ENCODE measurements around the gene CCDC77. TPM values are rescaled to one million over a fixed set of nuclear protein-coding genes. Genes with fewer than 3 reads are reported as not detected.
A peak's percentile ranks its signal among the peaks of the same experiment; 100 is the strongest.

CCDC77 gene
- total and polyA plus RNA-seq, 3 experiments from 2014 or later, result 5.9 to 14.7 (median 14.0) TPM

GRCh38 chr12:462936-463705 is 61.7 kb downstream of the CCDC77 start:
- H3K27me3 Mint-ChIP-seq, result peaks cover 0 to 5% of the 10 kb centered on the region in 2 donors
- Histone ChIP-seq H3K27me3 (ENCODE audit: insufficient read depth, low read length, poor library complexity, severe bottlenecking) (no peaks in the 10 kb centered on the region), H3K4me3 (ENCODE audit: low read length) (no peak overlapping the region), H3K4me1 (ENCODE audit: insufficient read depth, low read length) (no peaks in the 10 kb centered on the region), H3K9me3 (ENCODE audit: low read length) (no peaks in the 10 kb centered on the region), H3K36me3 (ENCODE audit: insufficient read depth, low read length) (no peaks in the 10 kb centered on the region), H3K27ac (ENCODE audit: low read depth, low read length) (no peak overlapping the region)
- ChIA-PET CTCF (interaction anchor here (2.0 to 4.3 kb wide), 3 partner anchors 9 to 84 kb away, joined by 8 to 27 read pairs (median 12); no protein-coding TSS in a partner anchor), POLR2A (no interaction called here)
- H3K4me1 Mint-ChIP-seq, result peaks cover 40 to 53% (median 44%) of the 10 kb centered on the region in 3 donors
- peak in 1 of 5 donors; percentile 30 for DNase-seq
- peak overlapping the region in 5 of 8 donors; percentile 13 to 80 (median 27) for H3K27ac Mint-ChIP-seq
- no peaks in the 10 kb centered on the region for H3K9me3 Mint-ChIP-seq
- peaks cover 0 to 2% (median 0%) of the 10 kb centered on the region in 3 donors for H3K36me3 Mint-ChIP-seq
- H3K4me3 Mint-ChIP-seq, result peak overlapping the region in 6 of 7 donors; percentile 1 to 89 (median 38)

- H3K9me3 ChIP-seq (ENCODE audit: low read length), result no peaks in the 10 kb centered on the region
- no peaks in the 10 kb centered on the region for H3K4me1 ChIP-seq (ENCODE audit: insufficient read depth, low read length)
- no peak for DNase-seq
- no peaks in the 10 kb centered on the region for H3K36me3 ChIP-seq (ENCODE audit: insufficient read depth, low read length)
- Mint-ChIP-seq H3K9me3 (no peaks in the 10 kb centered on the region), H3K27ac (peak overlapping the region in 1 of 8 donors; percentile 88), H3K27me3 (peaks cover 0 to 5% of the 10 kb centered on the region in 2 donors), H3K4me3 (peak overlapping the region in 2 of 7 donors; percentile 15 to 23), H3K4me1 (peaks cover 35 to 42% (median 41%) of the 10 kb centered on the region in 3 donors), H3K36me3 (peaks cover 0 to 2% (median 0%) of the 10 kb centered on the region in 3 donors)
- H3K4me3 ChIP-seq (ENCODE audit: low read length), result no peak overlapping the region
- POLR2A ChIA-PET, result no interaction called here
- no peaks in the 10 kb centered on the region for H3K27me3 ChIP-seq (ENCODE audit: insufficient read depth, low read length, poor library complexity, severe bottlenecking)
- H3K27ac ChIP-seq (ENCODE audit: low read depth, low read length), result no peak overlapping the region
- CTCF ChIA-PET, result interaction anchor here (2.8 to 4.3 kb wide), 2 partner anchors 11 to 22 kb away, joined by 8 to 27 read pairs; no protein-coding TSS in a partner anchor
Measured at GRCh38 chr12:464484-465267, 63.2 kb downstream of the CCDC77 start.

DNA sequence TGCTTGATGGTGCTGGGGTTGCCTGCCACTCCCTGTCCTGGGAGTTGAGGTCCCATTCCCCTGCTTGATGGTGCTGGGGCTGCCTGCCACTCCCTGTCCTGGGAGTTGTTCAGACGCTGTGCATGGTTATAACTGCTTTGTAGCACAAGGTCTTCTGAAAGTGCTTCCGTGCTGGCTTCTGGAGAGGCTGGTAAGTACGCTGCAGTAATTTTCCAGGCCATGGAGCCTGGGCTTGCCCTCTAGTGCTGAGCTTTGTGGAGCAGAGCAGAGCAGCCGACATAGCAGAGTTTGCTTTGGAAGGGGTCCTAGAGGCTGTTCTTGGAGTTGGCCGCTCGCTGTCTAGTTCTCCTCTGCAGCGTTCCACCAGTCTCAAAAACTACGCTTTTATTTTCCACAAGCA is 64.6 kb downstream of the CCDC77 start:
- H3K27ac ChIP-seq (ENCODE audit: low read depth, low read length), result no peak overlapping the region
- peak overlapping the region in 1 of 7 donors; percentile 18 for H3K4me3 Mint-ChIP-seq
- no peak overlapping the region for H3K4me3 ChIP-seq (ENCODE audit: low read length)
- peaks cover 32 to 39% (median 37%) of the 10 kb centered on the region in 3 donors for H3K4me1 Mint-ChIP-seq
- H3K36me3 Mint-ChIP-seq, result no peaks in the 10 kb centered on the region
- no peaks in the 10 kb centered on the region for H3K36me3 ChIP-seq (ENCODE audit: insufficient read depth, low read length)
- H3K27ac Mint-ChIP-seq, result peak overlapping the region in 1 of 8 donors; percentile 57
- no peaks in the 10 kb centered on the region for H3K27me3 ChIP-seq (ENCODE audit: insufficient read depth, low read length, poor library complexity, severe bottlenecking)
- no peaks in the 10 kb centered on the region for H3K9me3 Mint-ChIP-seq
- H3K4me1 ChIP-seq (ENCODE audit: insufficient read depth, low read length), result no peaks in the 10 kb centered on the region
- no peaks in the 10 kb centered on the region for H3K9me3 ChIP-seq (ENCODE audit: low read length)
- CTCF ChIA-PET, result no interaction called here
- no peak for DNase-seq
- peaks cover 0 to 5% of the 10 kb centered on the region in 2 donors for H3K27me3 Mint-ChIP-seq
- POLR2A ChIA-PET, result no interaction called here

GRCh38 chr12:466762-467161 is 65.3 kb downstream of the CCDC77 start:
- Mint-ChIP-seq H3K4me3 (no peak overlapping the region), H3K4me1 (peaks cover 28 to 33% (median 32%) of the 10 kb centered on the region in 3 donors), H3K27ac (no peak overlapping the region), H3K27me3 (peaks cover 0 to 5% of the 10 kb centered on the region in 2 donors), H3K36me3 (no peaks in the 10 kb centered on the region), H3K9me3 (no peaks in the 10 kb centered on the region)
- Histone ChIP-seq H3K4me1 (ENCODE audit: insufficient read depth, low read length) (no peaks in the 10 kb centered on the region), H3K27ac (ENCODE audit: low read depth, low read length) (no peak overlapping the region), H3K27me3 (ENCODE audit: insufficient read depth, low read length, poor library complexity, severe bottlenecking) (no peaks in the 10 kb centered on the region), H3K4me3 (ENCODE audit: low read length) (no peak overlapping the region), H3K36me3 (ENCODE audit: insufficient read depth, low read length) (no peaks in the 10 kb centered on the region), H3K9me3 (ENCODE audit: low read length) (no peaks in the 10 kb centered on the region)
- no peak for DNase-seq
- ChIA-PET POLR2A (no interaction called here), CTCF (no interaction called here)

DNA sequence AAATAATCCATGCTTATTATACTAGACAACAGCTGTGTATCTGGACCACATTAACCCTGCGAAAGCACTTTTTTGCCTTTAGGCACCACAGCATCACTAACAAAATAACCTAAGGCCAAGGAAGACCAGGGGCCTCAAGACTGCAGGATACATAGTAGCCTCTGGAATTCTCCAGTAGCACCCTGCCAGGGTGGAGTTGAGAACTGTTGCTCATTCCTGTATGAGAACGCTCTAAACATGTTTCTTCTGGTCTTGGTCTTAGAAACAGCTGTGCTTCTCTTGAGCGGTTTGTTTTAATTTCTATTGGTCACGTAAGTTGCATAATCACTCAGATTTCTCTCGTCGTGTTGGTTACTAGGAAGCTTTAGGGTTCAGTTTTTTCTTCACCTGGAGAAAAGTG is 66.1 kb downstream of the CCDC77 start:
- H3K27ac Mint-ChIP-seq, result peak overlapping the region in 1 of 8 donors; percentile 24
- no peaks in the 10 kb centered on the region for H3K27me3 ChIP-seq (ENCODE audit: insufficient read depth, low read length, poor library complexity, severe bottlenecking)
- H3K4me1 ChIP-seq (ENCODE audit: insufficient read depth, low read length), result no peaks in the 10 kb centered on the region
- H3K4me3 Mint-ChIP-seq, result no peak overlapping the region
- H3K4me1 Mint-ChIP-seq, result peaks cover 21 to 25% (median 23%) of the 10 kb centered on the region in 3 donors
- no peak overlapping the region for H3K4me3 ChIP-seq (ENCODE audit: low read length)
- no peak overlapping the region for H3K27ac ChIP-seq (ENCODE audit: low read depth, low read length)
- CTCF ChIA-PET, result interaction anchor here (1.1 to 1.4 kb wide), 2 partner anchors 14 to 80 kb away, joined by 4 to 5 read pairs; no protein-coding TSS in a partner anchor
- DNase-seq, result no peak
- POLR2A ChIA-PET, result no interaction called here
- H3K36me3 ChIP-seq (ENCODE audit: insufficient read depth, low read length), result no peaks in the 10 kb centered on the region
- peaks cover 1 to 5% of the 10 kb centered on the region in 2 donors for H3K27me3 Mint-ChIP-seq
- no peaks in the 10 kb centered on the region for H3K36me3 Mint-ChIP-seq
- no peaks in the 10 kb centered on the region for H3K9me3 ChIP-seq (ENCODE audit: low read length)
- no peaks in the 10 kb centered on the region for H3K9me3 Mint-ChIP-seq

GRCh38 chr12:468671-469389 is 67.4 kb downstream of the CCDC77 start:
- no peak overlapping the region for H3K4me3 Mint-ChIP-seq
- no peaks in the 10 kb centered on the region for H3K27me3 ChIP-seq (ENCODE audit: insufficient read depth, low read length, poor library complexity, severe bottlenecking)
- no peak overlapping the region for H3K4me3 ChIP-seq (ENCODE audit: low read length)
- H3K9me3 Mint-ChIP-seq, result no peaks in the 10 kb centered on the region
- H3K36me3 ChIP-seq (ENCODE audit: insufficient read depth, low read length), result no peaks in the 10 kb centered on the region
- no peaks in the 10 kb centered on the region for H3K36me3 Mint-ChIP-seq
- CTCF ChIA-PET, result interaction anchor here (0.9 to 1.4 kb wide), 3 partner anchors 11 to 78 kb away, joined by 4 to 5 read pairs (median 4); no protein-coding TSS in a partner anchor
- peak overlapping the region in 2 of 8 donors; percentile 58 to 74 for H3K27ac Mint-ChIP-seq
- peaks cover 9 to 16% (median 11%) of the 10 kb centered on the region in 3 donors for H3K4me1 Mint-ChIP-seq
- POLR2A ChIA-PET, result no interaction called here
- no peaks in the 10 kb centered on the region for H3K4me1 ChIP-seq (ENCODE audit: insufficient read depth, low read length)
- no peaks in the 10 kb centered on the region for H3K9me3 ChIP-seq (ENCODE audit: low read length)
- H3K27me3 Mint-ChIP-seq, result peaks cover 4 to 8% of the 10 kb centered on the region in 2 donors
- DNase-seq, result no peak
- H3K27ac ChIP-seq (ENCODE audit: low read depth, low read length), result no peak overlapping the region

DNA sequence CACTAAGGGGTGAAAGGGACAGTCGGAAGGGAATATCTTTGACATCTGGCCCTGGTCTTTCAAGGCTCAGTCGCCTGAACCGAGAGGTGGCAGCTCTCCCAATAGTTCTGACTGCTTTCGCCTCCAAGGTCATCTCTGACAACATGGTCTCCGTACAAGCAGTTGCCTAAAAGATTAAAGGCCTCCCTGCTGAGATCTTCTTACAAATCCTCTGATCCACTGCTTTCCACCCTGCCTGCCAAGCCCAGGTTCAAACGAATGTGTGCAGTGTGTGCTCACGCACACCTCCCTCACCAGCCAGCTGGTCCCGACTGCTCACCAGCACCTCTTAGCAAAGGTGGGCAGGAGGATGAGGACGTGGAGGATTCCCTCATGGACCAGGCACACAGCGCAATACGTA is 68.7 kb downstream of the CCDC77 start:
- no peaks in the 10 kb centered on the region for H3K27me3 ChIP-seq (ENCODE audit: insufficient read depth, low read length, poor library complexity, severe bottlenecking)
- no peaks in the 10 kb centered on the region for H3K36me3 ChIP-seq (ENCODE audit: insufficient read depth, low read length)
- H3K9me3 ChIP-seq (ENCODE audit: low read length), result no peaks in the 10 kb centered on the region
- no peaks in the 10 kb centered on the region for H3K4me1 ChIP-seq (ENCODE audit: insufficient read depth, low read length)
- Mint-ChIP-seq H3K4me1 (peaks cover under 1 to 8% (median 2%) of the 10 kb centered on the region in 3 donors), H3K4me3 (peak overlapping the region in 1 of 7 donors; percentile 61), H3K27me3 (peaks cover 12 to 15% of the 10 kb centered on the region in 2 donors), H3K27ac (no peak overlapping the region), H3K9me3 (no peaks in the 10 kb centered on the region), H3K36me3 (peaks cover 0 to 6% (median 0%) of the 10 kb centered on the region in 3 donors)
- DNase-seq, result no peak
- POLR2A ChIA-PET, result no interaction called here
- no peak overlapping the region for H3K4me3 ChIP-seq (ENCODE audit: low read length)
- no peak overlapping the region for H3K27ac ChIP-seq (ENCODE audit: low read depth, low read length)
- CTCF ChIA-PET, result no interaction called here

All from CD8-positive, alpha-beta memory T cell (primary cell).